Muscle of arm (tissue), 12 donors: Measurements from ENCODE around the gene PROCR. TPM values are rescaled to one million over a fixed set of nuclear protein-coding genes. Genes with fewer than 3 reads are reported as not detected.

ENCODE experiments used
- polyA plus RNA-seq, 12 donors: library from polyadenylated mRNA; unstranded; fragments of 120-200 nt; gene quantifications; one replicate each; pipeline ENCODE4 v1.2.1, GENCODE V29; 2013; ENCODE audit not compliant: insufficient read length in 12 of 12

Gene PROCR
- polyA plus RNA-seq, 12 donors = 30.2 to 55.4 (median 40.6) TPM; not detected in 1

Other genes with a start within 250 kb of the PROCR start
- gene GSS, start 216.3 kb upstream of the PROCR start, polyA plus RNA-seq = 10 to 100 TPM in 11 of 12 donors, not detected in 1; 22.6 to 38.8 (median 28.8) TPM
- 100 to 1,000 TPM in 4 of 12 donors, 10 to 100 TPM in 8; 56.9 to 480 (median 92.0) TPM for gene MYH7B, start 216.2 kb upstream of the PROCR start, polyA plus RNA-seq
- 10 to 100 TPM in 11 of 12 donors, not detected in 1; 31.0 to 62.0 (median 56.2) TPM for gene TRPC4AP, start 79.3 kb upstream of the PROCR start, polyA plus RNA-seq
- gene EDEM2, start 24.7 kb upstream of the PROCR start, polyA plus RNA-seq = 10 to 100 TPM in 3 of 12 donors, 1 to 10 TPM in 8, not detected in 1; 7.5 to 11.2 (median 9.5) TPM
- under 1 TPM in 10 of 12 donors, not detected in 2; 0.19 to 0.77 (median 0.44) TPM for gene MMP24, start 54.6 kb downstream of the PROCR start, polyA plus RNA-seq
- gene MMP24OS, start 106.0 kb downstream of the PROCR start, polyA plus RNA-seq = 10 to 100 TPM in 11 of 12 donors, not detected in 1; 15.5 to 99.2 (median 21.3) TPM
- gene EIF6, start 112.7 kb downstream of the PROCR start, polyA plus RNA-seq = 10 to 100 TPM in 11 of 12 donors, not detected in 1; 54.1 to 88.2 (median 63.3) TPM
- 10 to 100 TPM in 1 of 12 donors, 1 to 10 TPM in 2, not detected in 9; 1.4 to 12.1 (median 4.5) TPM for gene FAM83C, start 120.4 kb downstream of the PROCR start, polyA plus RNA-seq
- gene UQCC1, start 239.9 kb downstream of the PROCR start, polyA plus RNA-seq = 10 to 100 TPM in 11 of 12 donors, not detected in 1; 34.4 to 53.2 (median 48.1) TPM